B cell (primary cell): ENCODE data around the gene NUP42.

Experiments used
- EZH2 ChIP-seq: IDR thresholded peaks from 2 replicates; pipeline ENCODE4 v1.6.1; 2012; ENCODE audit warnings: borderline replicate concordance, low read depth, mild to moderate bottlenecking, moderate library complexity, low read length; ENCODE audit not compliant: insufficient read depth, poor library complexity, severe bottlenecking
- TF ChIP-seq, protein P1 (sequence below): fragments of 200-600 bp; IDR thresholded peaks from one replicate; pipeline ENCODE4 v1.8.0; 2022; ENCODE audit warnings: antibody characterized with exemption, mild to moderate bottlenecking

- TF ChIP-seq, protein P1, sequence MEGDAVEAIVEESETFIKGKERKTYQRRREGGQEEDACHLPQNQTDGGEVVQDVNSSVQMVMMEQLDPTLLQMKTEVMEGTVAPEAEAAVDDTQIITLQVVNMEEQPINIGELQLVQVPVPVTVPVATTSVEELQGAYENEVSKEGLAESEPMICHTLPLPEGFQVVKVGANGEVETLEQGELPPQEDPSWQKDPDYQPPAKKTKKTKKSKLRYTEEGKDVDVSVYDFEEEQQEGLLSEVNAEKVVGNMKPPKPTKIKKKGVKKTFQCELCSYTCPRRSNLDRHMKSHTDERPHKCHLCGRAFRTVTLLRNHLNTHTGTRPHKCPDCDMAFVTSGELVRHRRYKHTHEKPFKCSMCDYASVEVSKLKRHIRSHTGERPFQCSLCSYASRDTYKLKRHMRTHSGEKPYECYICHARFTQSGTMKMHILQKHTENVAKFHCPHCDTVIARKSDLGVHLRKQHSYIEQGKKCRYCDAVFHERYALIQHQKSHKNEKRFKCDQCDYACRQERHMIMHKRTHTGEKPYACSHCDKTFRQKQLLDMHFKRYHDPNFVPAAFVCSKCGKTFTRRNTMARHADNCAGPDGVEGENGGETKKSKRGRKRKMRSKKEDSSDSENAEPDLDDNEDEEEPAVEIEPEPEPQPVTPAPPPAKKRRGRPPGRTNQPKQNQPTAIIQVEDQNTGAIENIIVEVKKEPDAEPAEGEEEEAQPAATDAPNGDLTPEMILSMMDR: no peak
- TF ChIP-seq EZH2: no peak
Observed at GRCh38 chr7:23247046-23247602, 65.3 kb downstream of the NUP42 start.
